CD8-positive, alpha-beta memory T cell (primary cell): ENCODE measurements around the gene CTLA4. TPM values are rescaled to one million over a fixed set of nuclear protein-coding genes. Genes with fewer than 3 reads are reported as not detected.

Experiments used
- CTCF ChIA-PET: fragments of 350-600 bp; sonication (Branson Sonifier 250); formaldehyde crosslinking; loops from one replicate; lab custom pipeline; 2021; ENCODE audit warnings: antibody characterized with exemption; lab: Charles Lee
- POLR2A ChIA-PET: fragments of 350-600 bp; sonication (Branson Sonifier 250); formaldehyde crosslinking; loops from one replicate; lab custom pipeline; 2021; ENCODE audit warnings: antibody characterized with exemption; lab: Charles Lee
- DNase-seq, 5 donors: peaks; one replicate each; pipeline versions ENCODE4 v3.0.0 to v3.0.0-alpha.2; 2020 to 2022; ENCODE audit warnings: mixed read lengths in 1 of 5
- H3K27ac ChIP-seq: one replicate; pipeline ENCODE4 v1.7.0; 2013; ENCODE audit warnings: low read depth, mild to moderate bottlenecking, low read length, moderate library complexity
- H3K27me3 ChIP-seq: 2 replicates; pipeline ENCODE4 v1.7.0; 2013; ENCODE audit warnings: low read length, mild to moderate bottlenecking; ENCODE audit not compliant: insufficient read depth, poor library complexity, severe bottlenecking
- H3K36me3 ChIP-seq: 2 replicates; pipeline ENCODE4 v1.7.0; 2013; ENCODE audit warnings: mild to moderate bottlenecking, low read length, moderate library complexity; ENCODE audit not compliant: insufficient read depth
- H3K4me1 ChIP-seq: 2 replicates; pipeline ENCODE4 v1.7.0; 2013; ENCODE audit warnings: mild to moderate bottlenecking, low read length, moderate library complexity; ENCODE audit not compliant: insufficient read depth
- H3K4me3 ChIP-seq: 2 replicates; pipeline ENCODE4 v1.7.0; 2013; ENCODE audit warnings: mild to moderate bottlenecking, low read length
- H3K9me3 ChIP-seq: 2 replicates; pipeline ENCODE4 v1.7.0; 2013; ENCODE audit warnings: mild to moderate bottlenecking, low read length
- H3K27ac Mint-ChIP-seq, 8 donors: one replicate each; pipeline ENCODE4 v1.8.0; 2020 to 2021; ENCODE audit warnings: mixed read lengths in 8 of 8, mild to moderate bottlenecking in 6 of 8, inconsistent platforms in 3 of 8, moderate library complexity in 3 of 8
- H3K27me3 Mint-ChIP-seq, 2 donors: one replicate each; pipeline ENCODE4 v1.8.0; 2020 to 2021; ENCODE audit warnings: mixed read lengths in 2 of 2, mild to moderate bottlenecking in 1 of 2, moderate library complexity in 1 of 2
- H3K36me3 Mint-ChIP-seq, 3 donors: one replicate each; pipeline ENCODE4 v1.8.0; 2020 to 2021; ENCODE audit warnings: mixed read lengths in 3 of 3, inconsistent platforms in 1 of 3, mild to moderate bottlenecking in 1 of 3
- H3K4me1 Mint-ChIP-seq, 3 donors: one replicate each; pipeline ENCODE4 v1.8.0; 2020 to 2021; ENCODE audit warnings: mixed read lengths in 3 of 3, inconsistent platforms in 1 of 3, mild to moderate bottlenecking in 1 of 3
- H3K4me3 Mint-ChIP-seq, 7 donors: one replicate each; pipeline ENCODE4 v1.8.0; 2020 to 2021; ENCODE audit warnings: mixed read lengths in 7 of 7, mild to moderate bottlenecking in 6 of 7, moderate library complexity in 4 of 7, inconsistent platforms in 2 of 7
- H3K9me3 Mint-ChIP-seq, 5 donors: one replicate each; pipeline ENCODE4 v1.8.0; 2020 to 2022; ENCODE audit warnings: mixed read lengths in 5 of 5, mild to moderate bottlenecking in 3 of 5, moderate library complexity in 2 of 5, inconsistent platforms in 1 of 5
- polyA plus RNA-seq: library from polyadenylated mRNA; unstranded; fragments of 300-500 nt; fragmentation: Illumina TruSeq; gene quantifications from one replicate; pipeline ENCODE4 v1.2.3, GENCODE V29; 2021
- total RNA-seq, 2 experiments: library from RNA; stranded (reverse); gene quantifications; one replicate each; pipeline ENCODE4 v1.2.3, GENCODE V29; 2021

CTLA4 gene
- total and polyA plus RNA-seq, 3 experiments from 2014 or later, result 3.5 to 39.0 (median 37.7) TPM

DNA sequence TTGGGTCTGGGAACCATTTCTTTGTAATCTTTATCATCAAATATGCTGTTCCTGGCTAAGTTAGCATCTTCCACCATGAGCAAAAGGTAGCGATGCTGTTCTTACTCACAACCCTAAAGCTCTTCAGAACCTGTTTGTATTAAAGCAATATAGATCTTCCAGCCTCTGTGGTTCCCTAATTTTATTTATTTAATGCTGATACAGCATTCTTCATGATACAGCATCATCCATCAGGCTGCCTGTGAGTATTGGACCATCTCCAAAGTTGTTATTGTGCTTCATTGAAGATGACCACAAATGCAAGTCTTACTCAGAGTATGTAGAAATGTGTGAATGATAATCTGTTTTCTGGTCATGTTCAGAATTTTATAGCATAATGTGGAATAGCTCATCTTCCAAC lies 40.9 kb upstream of the CTLA4 start:
- Histone ChIP-seq H3K4me3 (no peak overlapping the region), H3K27ac (no peak overlapping the region), H3K4me1 (peaks cover 9% of the 10 kb centered on the region), H3K36me3 (no peaks in the 10 kb centered on the region), H3K9me3 (no peaks in the 10 kb centered on the region), H3K27me3 (no peaks in the 10 kb centered on the region)
- H3K9me3 Mint-ChIP-seq, result no peaks in the 10 kb centered on the region
- peaks cover 0 to 5% (median 0%) of the 10 kb centered on the region in 3 donors for H3K36me3 Mint-ChIP-seq
- H3K4me1 Mint-ChIP-seq, result peaks cover 14 to 18% (median 16%) of the 10 kb centered on the region in 3 donors
- ChIA-PET CTCF (no interaction called here), POLR2A (no interaction called here)
- DNase-seq, result no peak
- H3K27me3 Mint-ChIP-seq, result peaks cover 0 to 4% of the 10 kb centered on the region in 2 donors
- H3K4me3 Mint-ChIP-seq, result no peak overlapping the region
- H3K27ac Mint-ChIP-seq, result no peak overlapping the region

- Histone ChIP-seq H3K4me1 (peaks cover 9% of the 10 kb centered on the region), H3K4me3 (no peak overlapping the region), H3K27ac (no peak overlapping the region), H3K9me3 (no peaks in the 10 kb centered on the region), H3K36me3 (no peaks in the 10 kb centered on the region), H3K27me3 (no peaks in the 10 kb centered on the region)
- ChIA-PET CTCF (no interaction called here), POLR2A (no interaction called here)
- Mint-ChIP-seq H3K9me3 (no peaks in the 10 kb centered on the region), H3K36me3 (peaks cover 0 to 5% (median 2%) of the 10 kb centered on the region in 3 donors), H3K4me3 (peak overlapping the region in 1 of 7 donors; percentile 1), H3K4me1 (peaks cover 8 to 11% (median 11%) of the 10 kb centered on the region in 3 donors), H3K27me3 (peaks cover 0 to 4% of the 10 kb centered on the region in 2 donors), H3K27ac (peak overlapping the region in 1 of 8 donors; percentile 14)
- no peak for DNase-seq
Observed at GRCh38 chr2:203830304-203831055, 37.1 kb upstream of the CTLA4 start.

DNA sequence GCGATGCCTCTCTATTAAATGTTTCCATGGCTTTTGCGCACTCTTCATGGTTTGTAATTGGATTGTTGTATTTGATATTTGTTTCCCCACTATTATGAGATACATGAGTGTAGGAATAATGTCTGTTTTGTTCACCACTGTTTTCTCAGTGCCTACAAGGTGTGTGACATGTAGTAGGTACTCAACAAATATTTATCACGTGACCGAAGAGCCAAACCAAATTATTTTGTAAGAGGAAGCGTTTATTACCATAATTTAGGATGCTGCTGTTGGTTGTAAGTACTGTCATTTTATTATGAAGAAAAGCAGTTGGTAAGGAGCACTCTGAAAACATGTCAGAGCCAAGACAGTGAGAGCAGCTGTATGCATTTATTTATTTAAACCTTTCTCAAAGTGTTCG lies 32.2 kb upstream of the CTLA4 start:
- Histone ChIP-seq H3K27me3 (no peaks in the 10 kb centered on the region), H3K36me3 (no peaks in the 10 kb centered on the region), H3K4me3 (no peak overlapping the region), H3K4me1 (peaks cover 5% of the 10 kb centered on the region), H3K9me3 (no peaks in the 10 kb centered on the region), H3K27ac (no peak overlapping the region)
- no peak overlapping the region for H3K4me3 Mint-ChIP-seq
- H3K4me1 Mint-ChIP-seq, result peaks cover 4 to 7% (median 5%) of the 10 kb centered on the region in 3 donors
- ChIA-PET POLR2A (no interaction called here), CTCF (interaction anchor here (1.1 kb wide), 1 partner anchor 34 kb away, joined by 3 read pairs; no protein-coding TSS in a partner anchor)
- no peak overlapping the region for H3K27ac Mint-ChIP-seq
- no peaks in the 10 kb centered on the region for H3K9me3 Mint-ChIP-seq
- DNase-seq, result no peak
- H3K27me3 Mint-ChIP-seq, result peaks cover 0 to 7% of the 10 kb centered on the region in 2 donors
- peaks cover 0 to 2% (median 0%) of the 10 kb centered on the region in 3 donors for H3K36me3 Mint-ChIP-seq

DNA sequence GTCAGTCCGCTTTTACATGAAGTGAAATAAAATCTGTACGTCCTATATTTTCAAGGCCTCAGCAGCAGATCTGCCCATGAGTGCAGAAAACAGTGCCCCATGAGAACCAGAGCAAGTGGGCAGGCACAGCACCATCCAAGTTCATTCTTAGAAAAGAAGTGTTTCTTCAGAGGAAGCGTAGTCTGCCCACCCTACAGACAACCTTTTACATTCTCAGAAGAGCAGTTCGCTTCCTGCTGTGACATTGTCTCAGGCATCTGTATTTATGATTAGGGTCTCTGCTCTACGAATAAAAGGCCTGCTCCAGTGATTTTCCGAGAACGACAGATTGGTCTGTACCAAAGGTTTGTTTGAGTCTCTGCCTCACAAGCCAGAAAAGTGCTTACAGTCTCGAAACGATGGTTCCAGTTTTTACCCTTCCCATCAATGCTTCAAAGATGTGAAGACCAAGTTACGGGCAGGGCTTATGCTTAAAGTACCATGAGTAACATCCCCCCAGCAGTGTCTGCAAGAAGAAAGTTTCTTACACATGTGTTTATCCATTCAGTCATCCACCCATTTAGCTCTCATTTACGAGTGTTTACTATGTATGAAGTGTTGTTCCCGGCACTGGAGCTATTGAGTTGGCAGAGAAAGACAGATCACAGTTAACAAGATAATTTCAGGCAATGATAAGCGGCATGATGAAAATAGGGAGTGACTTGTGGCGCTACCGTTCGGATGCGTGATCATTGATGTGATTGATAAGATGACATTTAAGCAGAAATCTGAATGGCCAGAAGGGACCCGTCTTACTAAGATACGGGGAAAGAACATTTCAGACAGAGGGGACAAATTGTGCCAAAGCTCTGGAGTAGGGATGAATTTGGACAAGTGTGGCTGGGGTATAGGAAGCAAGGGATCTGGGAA lies 31.4 kb upstream of the CTLA4 start:
- no peak overlapping the region for H3K4me3 ChIP-seq
- H3K4me1 ChIP-seq, result no peaks in the 10 kb centered on the region
- H3K4me3 Mint-ChIP-seq, result no peak overlapping the region
- H3K9me3 ChIP-seq, result no peaks in the 10 kb centered on the region
- no peak for DNase-seq
- no peaks in the 10 kb centered on the region for H3K9me3 Mint-ChIP-seq
- ChIA-PET POLR2A (no interaction called here), CTCF (no interaction called here)
- no peak overlapping the region for H3K27ac Mint-ChIP-seq
- H3K27ac ChIP-seq, result no peak overlapping the region
- H3K27me3 Mint-ChIP-seq, result peaks cover 0 to 5% of the 10 kb centered on the region in 2 donors
- H3K27me3 ChIP-seq, result no peaks in the 10 kb centered on the region
- peaks cover 0 to 2% (median 0%) of the 10 kb centered on the region in 3 donors for H3K36me3 Mint-ChIP-seq
- H3K4me1 Mint-ChIP-seq, result peaks cover 0 to 3% (median 0%) of the 10 kb centered on the region in 3 donors
- H3K36me3 ChIP-seq, result no peaks in the 10 kb centered on the region

- Histone ChIP-seq H3K27me3 (no peaks in the 10 kb centered on the region), H3K4me3 (no peak overlapping the region), H3K36me3 (no peaks in the 10 kb centered on the region), H3K4me1 (no peaks in the 10 kb centered on the region), H3K27ac (no peak overlapping the region), H3K9me3 (no peaks in the 10 kb centered on the region)
- Mint-ChIP-seq H3K9me3 (no peaks in the 10 kb centered on the region), H3K4me3 (no peak overlapping the region), H3K27ac (no peak overlapping the region), H3K27me3 (peaks cover 0 to 5% of the 10 kb centered on the region in 2 donors), H3K36me3 (no peaks in the 10 kb centered on the region), H3K4me1 (peaks cover 0 to 3% (median 0%) of the 10 kb centered on the region in 3 donors)
- CTCF ChIA-PET, result no interaction called here
- no peak for DNase-seq
- POLR2A ChIA-PET, result no interaction called here
Observed at GRCh38 chr2:203840655-203841205, 26.8 kb upstream of the CTLA4 start.

GRCh38 chr2:203841654-203842053 lies 25.9 kb upstream of the CTLA4 start:
- Mint-ChIP-seq H3K27ac (no peak overlapping the region), H3K4me3 (no peak overlapping the region), H3K27me3 (peaks cover 0 to 3% of the 10 kb centered on the region in 2 donors), H3K9me3 (no peaks in the 10 kb centered on the region), H3K4me1 (peaks cover 0 to 3% (median 0%) of the 10 kb centered on the region in 3 donors), H3K36me3 (peaks cover 0 to 1% (median 0%) of the 10 kb centered on the region in 3 donors)
- ChIA-PET POLR2A (no interaction called here), CTCF (no interaction called here)
- Histone ChIP-seq H3K9me3 (no peaks in the 10 kb centered on the region), H3K27ac (no peak overlapping the region), H3K4me3 (no peak overlapping the region), H3K27me3 (no peaks in the 10 kb centered on the region), H3K4me1 (no peaks in the 10 kb centered on the region), H3K36me3 (no peaks in the 10 kb centered on the region)
- no peak for DNase-seq

- H3K4me1 Mint-ChIP-seq, result peaks cover 0 to 3% (median 0%) of the 10 kb centered on the region in 3 donors
- H3K36me3 Mint-ChIP-seq, result peaks cover 0 to 1% (median 0%) of the 10 kb centered on the region in 3 donors
- POLR2A ChIA-PET, result no interaction called here
- peaks cover 0 to 2% of the 10 kb centered on the region in 2 donors for H3K27me3 Mint-ChIP-seq
- Histone ChIP-seq H3K9me3 (no peaks in the 10 kb centered on the region), H3K27ac (no peak overlapping the region), H3K4me3 (no peak overlapping the region), H3K36me3 (no peaks in the 10 kb centered on the region), H3K4me1 (no peaks in the 10 kb centered on the region), H3K27me3 (no peaks in the 10 kb centered on the region)
- no peaks in the 10 kb centered on the region for H3K9me3 Mint-ChIP-seq
- no peak for DNase-seq
- CTCF ChIA-PET, result no interaction called here
- no peak overlapping the region for H3K4me3 Mint-ChIP-seq
- no peak overlapping the region for H3K27ac Mint-ChIP-seq
Observed at GRCh38 chr2:203842373-203842772, 25.2 kb upstream of the CTLA4 start.
